H9 (cell line): ENCODE measurements around the gene PRPH2. TPM values are rescaled to one million over a fixed set of nuclear protein-coding genes. Genes with fewer than 3 reads are reported as not detected.

Experiments used
- DNase-seq: peaks from one replicate; pipeline ENCODE4 v3.0.0-alpha.2; 2017
- H2AFZ ChIP-seq: one replicate; pipeline ENCODE4 v1.6.1; 2013; ENCODE audit warnings: mild to moderate bottlenecking, low read length, control low read depth, moderate library complexity
- H2AK5ac ChIP-seq: 2 replicates; pipeline ENCODE4 v1.6.1; 2013; ENCODE audit warnings: low read length, control low read depth, mixed read lengths; ENCODE audit not compliant: insufficient read length
- H2BK120ac ChIP-seq: one replicate; pipeline ENCODE4 v1.6.1; 2013; ENCODE audit warnings: low read depth, mild to moderate bottlenecking, low read length, control low read depth, inconsistent platforms; ENCODE audit not compliant: poor library complexity, severe bottlenecking
- H2BK12ac ChIP-seq: 2 replicates; pipeline ENCODE4 v1.6.1; 2013; ENCODE audit warnings: low read length, control low read depth, mixed read lengths, low read depth; ENCODE audit not compliant: insufficient read length
- H2BK15ac ChIP-seq: 2 replicates; pipeline ENCODE4 v1.6.1; 2013; ENCODE audit warnings: low read depth, low read length, control low read depth
- H2BK20ac ChIP-seq: one replicate; pipeline ENCODE4 v1.6.1; 2013; ENCODE audit warnings: low read depth, mild to moderate bottlenecking, low read length, control low read depth, inconsistent platforms; ENCODE audit not compliant: poor library complexity, severe bottlenecking
- H2BK5ac ChIP-seq: 2 replicates; pipeline ENCODE4 v1.6.1; 2013; ENCODE audit warnings: low read length, control low read depth, mixed read lengths; ENCODE audit not compliant: insufficient read length
- H3K14ac ChIP-seq: 2 replicates; pipeline ENCODE4 v1.6.1; 2013; ENCODE audit warnings: low read length, control low read depth; ENCODE audit not compliant: insufficient read depth
- H3K18ac ChIP-seq: 2 replicates; pipeline ENCODE4 v1.6.1; 2013; ENCODE audit warnings: low read depth, mild to moderate bottlenecking, mixed read lengths, low read length, control low read depth; ENCODE audit not compliant: insufficient read length
- H3K23ac ChIP-seq: 2 replicates; pipeline ENCODE4 v1.6.1; 2013; ENCODE audit warnings: low read length, control low read depth, mixed read lengths, low read depth; ENCODE audit not compliant: insufficient read length
- H3K23me2 ChIP-seq: 2 replicates; pipeline ENCODE4 v1.6.1; 2013; ENCODE audit warnings: low read depth, mild to moderate bottlenecking, mixed read lengths, low read length, control low read depth; ENCODE audit not compliant: insufficient read length, poor library complexity, severe bottlenecking
- H3K27ac ChIP-seq: 2 replicates; pipeline ENCODE4 v1.5.1; 2013; ENCODE audit warnings: low read length, control low read depth, mixed read lengths, low read depth; ENCODE audit not compliant: insufficient read length
- H3K27me3 ChIP-seq: 2 replicates; pipeline ENCODE4 v1.6.1; 2013; ENCODE audit warnings: low read length, control low read depth, inconsistent platforms; ENCODE audit not compliant: insufficient read depth
- H3K4ac ChIP-seq: 2 replicates; pipeline ENCODE4 v1.6.1; 2013; ENCODE audit warnings: low read depth, mild to moderate bottlenecking, control low read depth, inconsistent platforms, low read length, moderate library complexity
- H3K4me1 ChIP-seq: 2 replicates; pipeline ENCODE4 v1.6.1; 2013; ENCODE audit warnings: low read length, control low read depth, inconsistent platforms; ENCODE audit not compliant: insufficient read depth
- H3K4me2 ChIP-seq: 2 replicates; pipeline ENCODE4 v1.6.1; 2013; ENCODE audit warnings: low read length, control low read depth, mixed read lengths; ENCODE audit not compliant: insufficient read length, insufficient read depth
- H3K56ac ChIP-seq: 2 replicates; pipeline ENCODE4 v1.6.1; 2013; ENCODE audit warnings: low read depth, mild to moderate bottlenecking, mixed read lengths, low read length, control low read depth; ENCODE audit not compliant: insufficient read length
- H3K79me1 ChIP-seq: 2 replicates; pipeline ENCODE4 v1.6.1; 2013; ENCODE audit warnings: low read depth, mild to moderate bottlenecking, moderate library complexity, low read length, control low read depth, inconsistent platforms; ENCODE audit not compliant: insufficient read depth, poor library complexity, severe bottlenecking
- H3K79me2 ChIP-seq: 2 replicates; pipeline ENCODE4 v1.6.1; 2013; ENCODE audit warnings: low read length, control low read depth, inconsistent platforms; ENCODE audit not compliant: insufficient read depth
- H3K9ac ChIP-seq: 2 replicates; pipeline ENCODE4 v1.6.1; 2013; ENCODE audit warnings: low read length, control low read depth, mixed read lengths; ENCODE audit not compliant: insufficient read length; ENCODE audit errors: extremely low read depth
- H3K9me3 ChIP-seq: one replicate; pipeline ENCODE4 v1.6.1; 2013; ENCODE audit warnings: low read depth, low read length, inconsistent platforms; ENCODE audit not compliant: control insufficient read depth
- H3T11ph ChIP-seq: one replicate; pipeline ENCODE4 v1.6.1; 2013; ENCODE audit warnings: mild to moderate bottlenecking, low read length, control low read depth, inconsistent platforms
- H4K20me1 ChIP-seq: one replicate; pipeline ENCODE4 v1.6.1; 2013; ENCODE audit not compliant: control insufficient read depth, insufficient read length, insufficient read depth
- H4K5ac ChIP-seq: 2 replicates; pipeline ENCODE4 v1.6.1; 2013; ENCODE audit warnings: low read depth, mild to moderate bottlenecking, mixed read lengths, low read length, control low read depth; ENCODE audit not compliant: insufficient read length
- H4K8ac ChIP-seq: replicated peaks from 2 replicates; pipeline ENCODE4 v1.6.1; 2013; ENCODE audit warnings: low read length, control low read depth, mixed read lengths, low read depth; ENCODE audit not compliant: insufficient read length
- H4K91ac ChIP-seq: 2 replicates; pipeline ENCODE4 v1.6.1; 2013; ENCODE audit warnings: low read depth, mild to moderate bottlenecking, moderate library complexity, mixed read lengths, low read length, control low read depth; ENCODE audit not compliant: insufficient read length
- H3K27ac Mint-ChIP-seq, 3 experiments: 2 replicates in 2 of 3; 3 replicates in 1 of 3; pipeline ENCODE4 v1.8.0; 2020 to 2021; ENCODE audit warnings: mixed read lengths in 3 of 3, mild to moderate bottlenecking in 1 of 3, moderate library complexity in 1 of 3
- H3K27me3 Mint-ChIP-seq: 2 replicates; pipeline ENCODE4 v1.8.0; 2021; ENCODE audit warnings: low read depth, mild to moderate bottlenecking, moderate library complexity, mixed read lengths
- H3K36me3 Mint-ChIP-seq, 3 experiments: 2 replicates in 2 of 3; 3 replicates in 1 of 3; pipeline ENCODE4 v1.8.0; 2020 to 2021; ENCODE audit warnings: low read depth in 3 of 3, mixed read lengths in 3 of 3; ENCODE audit not compliant: insufficient read depth in 1 of 3
- H3K4me1 Mint-ChIP-seq, 2 experiments: 2 replicates each; pipeline ENCODE4 v1.8.0; 2020; ENCODE audit warnings: mixed read lengths in 2 of 2
- H3K4me3 Mint-ChIP-seq, 2 experiments: 2 replicates in 1 of 2; 3 replicates in 1 of 2; pipeline ENCODE4 v1.8.0; 2020 to 2021; ENCODE audit warnings: mild to moderate bottlenecking in 2 of 2, mixed read lengths in 2 of 2, moderate library complexity in 1 of 2
- H3K9me3 Mint-ChIP-seq, 2 experiments: 2 replicates in 1 of 2; 3 replicates in 1 of 2; pipeline ENCODE4 v1.8.0; 2020; ENCODE audit warnings: mild to moderate bottlenecking in 2 of 2, mixed read lengths in 2 of 2, moderate library complexity in 1 of 2
- whole genome bisulfite sequencing: extraction: QIAGEN DNeasy Blood & Tissue Kit; methylation state at CpG from one replicate; pipeline ENCODE4 v1.1.7; 2013; ENCODE audit warnings: missing lambda C conversion rate, low lambda C conversion rate, mixed read lengths; ENCODE audit not compliant: insufficient read length; ENCODE audit errors: extremely low coverage; 5-methylcytosine and 5-hydroxymethylcytosine counted together
- total RNA-seq: library from RNA; stranded (reverse); gene quantifications from 2 replicates; pipeline ENCODE4 v1.2.1, GENCODE V29; 2021
- TF ChIP-seq, protein P1 (sequence below): fragments of 200-600 bp; sonication (generic); conservative IDR thresholded peaks from 3 replicates; pipeline ENCODE4 v1.8.0; 2021; ENCODE audit warnings: antibody characterized with exemption, mild to moderate bottlenecking

The PRPH2 gene
- total RNA-seq, 1 experiment from 2014 or later: 0.31 TPM

DNA sequence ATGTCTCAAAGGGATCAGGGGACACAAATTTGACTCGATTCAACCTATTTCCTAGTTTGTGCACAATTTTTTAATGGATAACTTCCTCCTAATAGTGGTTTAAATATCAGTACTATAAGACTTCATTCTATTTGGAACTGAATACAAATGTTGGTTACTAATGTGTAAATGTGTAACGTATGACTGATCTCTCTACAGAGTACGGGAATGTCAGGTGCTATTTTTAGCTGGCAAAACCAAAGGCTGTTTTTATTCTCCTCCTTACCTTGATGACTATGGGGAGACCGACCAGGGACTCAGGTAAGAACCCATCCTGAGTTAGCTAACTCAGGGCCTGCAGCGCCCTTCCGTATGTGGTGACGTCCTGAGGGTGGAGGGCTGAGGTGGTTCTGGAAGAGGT, 33.0 kb downstream of the PRPH2 start:
- H2BK5ac ChIP-seq: no peak overlapping the region
- no peak overlapping the region for H2BK120ac ChIP-seq
- H3K23ac ChIP-seq: no peak overlapping the region
- H3K18ac ChIP-seq: no peak overlapping the region
- no peak overlapping the region for H3K56ac ChIP-seq
- no peak overlapping the region for H2AK5ac ChIP-seq
- H3K9ac ChIP-seq: no peak overlapping the region
- no peaks in the 10 kb centered on the region for H3K9me3 ChIP-seq
- no peaks in the 10 kb centered on the region for H4K20me1 ChIP-seq
- H3K79me2 ChIP-seq: no peaks in the 10 kb centered on the region
- H3K14ac ChIP-seq: no peak overlapping the region
- no peaks in the 10 kb centered on the region for H3K79me1 ChIP-seq
- Mint-ChIP-seq H3K4me1 (no peaks in the 10 kb centered on the region), H3K9me3 (peaks cover 3 to 13% of the 10 kb centered on the region in 2 experiments; a peak in 3 of 5 replicates), H3K27ac (no peak overlapping the region), H3K36me3 (peaks cover 45 to 81% (median 67%) of the 10 kb centered on the region in 3 experiments), H3K4me3 (no peak overlapping the region), H3K27me3 (no peaks in the 10 kb centered on the region)
- H3K4ac ChIP-seq: no peak overlapping the region
- DNase-seq: no peak
- no peak overlapping the region for H4K8ac ChIP-seq
- no peak overlapping the region for H4K91ac ChIP-seq
- H3T11ph ChIP-seq: no peak overlapping the region
- no CpG with 5 or more reads among the region's 7 CpGs for WGBS
- H2BK20ac ChIP-seq: no peak overlapping the region
- no peak overlapping the region for H2BK15ac ChIP-seq
- no peaks in the 10 kb centered on the region for H3K23me2 ChIP-seq
- TF ChIP-seq, protein P1, sequence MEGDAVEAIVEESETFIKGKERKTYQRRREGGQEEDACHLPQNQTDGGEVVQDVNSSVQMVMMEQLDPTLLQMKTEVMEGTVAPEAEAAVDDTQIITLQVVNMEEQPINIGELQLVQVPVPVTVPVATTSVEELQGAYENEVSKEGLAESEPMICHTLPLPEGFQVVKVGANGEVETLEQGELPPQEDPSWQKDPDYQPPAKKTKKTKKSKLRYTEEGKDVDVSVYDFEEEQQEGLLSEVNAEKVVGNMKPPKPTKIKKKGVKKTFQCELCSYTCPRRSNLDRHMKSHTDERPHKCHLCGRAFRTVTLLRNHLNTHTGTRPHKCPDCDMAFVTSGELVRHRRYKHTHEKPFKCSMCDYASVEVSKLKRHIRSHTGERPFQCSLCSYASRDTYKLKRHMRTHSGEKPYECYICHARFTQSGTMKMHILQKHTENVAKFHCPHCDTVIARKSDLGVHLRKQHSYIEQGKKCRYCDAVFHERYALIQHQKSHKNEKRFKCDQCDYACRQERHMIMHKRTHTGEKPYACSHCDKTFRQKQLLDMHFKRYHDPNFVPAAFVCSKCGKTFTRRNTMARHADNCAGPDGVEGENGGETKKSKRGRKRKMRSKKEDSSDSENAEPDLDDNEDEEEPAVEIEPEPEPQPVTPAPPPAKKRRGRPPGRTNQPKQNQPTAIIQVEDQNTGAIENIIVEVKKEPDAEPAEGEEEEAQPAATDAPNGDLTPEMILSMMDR: no peak
- H3K27ac ChIP-seq: no peak overlapping the region
- no peak overlapping the region for H3K4me2 ChIP-seq
- H2AFZ ChIP-seq: no peak overlapping the region
- no peaks in the 10 kb centered on the region for H3K27me3 ChIP-seq
- no peak overlapping the region for H2BK12ac ChIP-seq
- H3K4me1 ChIP-seq: no peaks in the 10 kb centered on the region
- no peak overlapping the region for H4K5ac ChIP-seq
